ENCODE measurements around the gene PSMD5.

PSMD5 gene

GRCh38 chr9:120862452-120862851 lies 19.7 kb upstream of the PSMD5 start:
- Histone ChIP-seq H3K27me3 (ENCODE audit: control insufficient read depth, insufficient read depth, low read length) (no peaks in the 10 kb centered on the region), H3K36me3 (ENCODE audit: control insufficient read depth, low read depth, low read length) (no peaks in the 10 kb centered on the region), H3K4me3 (ENCODE audit: low read length) (no peak overlapping the region), H3K9me3 (ENCODE audit: control insufficient read depth, low read depth, low read length) (no peaks in the 10 kb centered on the region), H3K9ac (ENCODE audit: low read length) (no peak overlapping the region), H3K4me1 (ENCODE audit: control insufficient read depth, low read depth, low read length) (no peaks in the 10 kb centered on the region), H3K27ac (ENCODE audit: low read length) (no peak overlapping the region)

GRCh38 chr9:120861935-120862334 lies 19.2 kb upstream of the PSMD5 start:
- Histone ChIP-seq H3K4me3 (ENCODE audit: low read length) (no peak overlapping the region), H3K27ac (ENCODE audit: low read length) (no peak overlapping the region), H3K4me1 (ENCODE audit: control insufficient read depth, low read depth, low read length) (no peaks in the 10 kb centered on the region), H3K36me3 (ENCODE audit: control insufficient read depth, low read depth, low read length) (no peaks in the 10 kb centered on the region), H3K9me3 (ENCODE audit: control insufficient read depth, low read depth, low read length) (no peaks in the 10 kb centered on the region), H3K27me3 (ENCODE audit: control insufficient read depth, insufficient read depth, low read length) (no peaks in the 10 kb centered on the region), H3K9ac (ENCODE audit: low read length) (no peak overlapping the region)

- Histone ChIP-seq H3K27ac (ENCODE audit: low read length) (no peak overlapping the region), H3K9ac (ENCODE audit: low read length) (no peak overlapping the region), H3K4me3 (ENCODE audit: low read length) (no peak overlapping the region), H3K27me3 (ENCODE audit: control insufficient read depth, insufficient read depth, low read length) (no peaks in the 10 kb centered on the region), H3K9me3 (ENCODE audit: control insufficient read depth, low read depth, low read length) (no peaks in the 10 kb centered on the region), H3K36me3 (ENCODE audit: control insufficient read depth, low read depth, low read length) (no peaks in the 10 kb centered on the region), H3K4me1 (ENCODE audit: control insufficient read depth, low read depth, low read length) (no peaks in the 10 kb centered on the region)
Measured at GRCh38 chr9:120860083-120860482, 17.4 kb upstream of the PSMD5 start.

GRCh38 chr9:120859361-120859760 lies 16.6 kb upstream of the PSMD5 start:
- H3K36me3 ChIP-seq (ENCODE audit: control insufficient read depth, low read depth, low read length): no peaks in the 10 kb centered on the region
- H3K4me3 ChIP-seq (ENCODE audit: low read length): no peak overlapping the region
- no peaks in the 10 kb centered on the region for H3K9me3 ChIP-seq (ENCODE audit: control insufficient read depth, low read depth, low read length)
- H3K27ac ChIP-seq (ENCODE audit: low read length): no peak overlapping the region
- no peaks in the 10 kb centered on the region for H3K4me1 ChIP-seq (ENCODE audit: control insufficient read depth, low read depth, low read length)
- H3K9ac ChIP-seq (ENCODE audit: low read length): no peak overlapping the region
- H3K27me3 ChIP-seq (ENCODE audit: control insufficient read depth, insufficient read depth, low read length): no peaks in the 10 kb centered on the region

GRCh38 chr9:120857902-120858301 lies 15.2 kb upstream of the PSMD5 start:
- Histone ChIP-seq H3K36me3 (ENCODE audit: control insufficient read depth, low read depth, low read length) (no peaks in the 10 kb centered on the region), H3K27ac (ENCODE audit: low read length) (no peak overlapping the region), H3K4me1 (ENCODE audit: control insufficient read depth, low read depth, low read length) (peaks cover under 1% of the 10 kb centered on the region), H3K4me3 (ENCODE audit: low read length) (no peak overlapping the region), H3K9ac (ENCODE audit: low read length) (no peak overlapping the region), H3K27me3 (ENCODE audit: control insufficient read depth, insufficient read depth, low read length) (no peaks in the 10 kb centered on the region), H3K9me3 (ENCODE audit: control insufficient read depth, low read depth, low read length) (no peaks in the 10 kb centered on the region)

- peaks cover 5% of the 10 kb centered on the region for H3K4me1 ChIP-seq (ENCODE audit: control insufficient read depth, low read depth, low read length)
- H3K27me3 ChIP-seq (ENCODE audit: control insufficient read depth, insufficient read depth, low read length): no peaks in the 10 kb centered on the region
- H3K27ac ChIP-seq (ENCODE audit: low read length): no peak overlapping the region
- no peak overlapping the region for H3K4me3 ChIP-seq (ENCODE audit: low read length)
- H3K36me3 ChIP-seq (ENCODE audit: control insufficient read depth, low read depth, low read length): no peaks in the 10 kb centered on the region
- H3K9me3 ChIP-seq (ENCODE audit: control insufficient read depth, low read depth, low read length): no peaks in the 10 kb centered on the region
- no peak overlapping the region for H3K9ac ChIP-seq (ENCODE audit: low read length)
Measured at GRCh38 chr9:120857481-120857880, 14.8 kb upstream of the PSMD5 start.

GRCh38 chr9:120856700-120857099 lies 14.0 kb upstream of the PSMD5 start:
- H3K27me3 ChIP-seq (ENCODE audit: control insufficient read depth, insufficient read depth, low read length): no peaks in the 10 kb centered on the region
- no peak overlapping the region for H3K27ac ChIP-seq (ENCODE audit: low read length)
- no peaks in the 10 kb centered on the region for H3K9me3 ChIP-seq (ENCODE audit: control insufficient read depth, low read depth, low read length)
- H3K9ac ChIP-seq (ENCODE audit: low read length): no peak overlapping the region
- H3K4me1 ChIP-seq (ENCODE audit: control insufficient read depth, low read depth, low read length): peaks cover 13% of the 10 kb centered on the region
- no peaks in the 10 kb centered on the region for H3K36me3 ChIP-seq (ENCODE audit: control insufficient read depth, low read depth, low read length)
- H3K4me3 ChIP-seq (ENCODE audit: low read length): no peak overlapping the region

GRCh38 chr9:120855827-120856670 lies 13.3 kb upstream of the PSMD5 start:
- Histone ChIP-seq H3K27me3 (ENCODE audit: control insufficient read depth, insufficient read depth, low read length) (no peaks in the 10 kb centered on the region), H3K36me3 (ENCODE audit: control insufficient read depth, low read depth, low read length) (no peaks in the 10 kb centered on the region), H3K4me3 (ENCODE audit: low read length) (no peak overlapping the region), H3K4me1 (ENCODE audit: control insufficient read depth, low read depth, low read length) (peaks cover 17% of the 10 kb centered on the region), H3K9ac (ENCODE audit: low read length) (no peak overlapping the region), H3K9me3 (ENCODE audit: control insufficient read depth, low read depth, low read length) (no peaks in the 10 kb centered on the region), H3K27ac (ENCODE audit: low read length) (no peak overlapping the region)

- Histone ChIP-seq H3K9ac (ENCODE audit: low read length) (no peak overlapping the region), H3K36me3 (ENCODE audit: control insufficient read depth, low read depth, low read length) (no peaks in the 10 kb centered on the region), H3K9me3 (ENCODE audit: control insufficient read depth, low read depth, low read length) (no peaks in the 10 kb centered on the region), H3K27ac (ENCODE audit: low read length) (no peak overlapping the region), H3K4me1 (ENCODE audit: control insufficient read depth, low read depth, low read length) (peaks cover 17% of the 10 kb centered on the region), H3K27me3 (ENCODE audit: control insufficient read depth, insufficient read depth, low read length) (no peaks in the 10 kb centered on the region), H3K4me3 (ENCODE audit: low read length) (no peak overlapping the region)
Measured at GRCh38 chr9:120854596-120855327, 12.0 kb upstream of the PSMD5 start.

- no peak overlapping the region for H3K4me3 ChIP-seq (ENCODE audit: low read length)
- no peaks in the 10 kb centered on the region for H3K36me3 ChIP-seq (ENCODE audit: control insufficient read depth, low read depth, low read length)
- peaks cover 17% of the 10 kb centered on the region for H3K4me1 ChIP-seq (ENCODE audit: control insufficient read depth, low read depth, low read length)
- H3K9ac ChIP-seq (ENCODE audit: low read length): no peak overlapping the region
- H3K27ac ChIP-seq (ENCODE audit: low read length): no peak overlapping the region
- no peaks in the 10 kb centered on the region for H3K27me3 ChIP-seq (ENCODE audit: control insufficient read depth, insufficient read depth, low read length)
- no peaks in the 10 kb centered on the region for H3K9me3 ChIP-seq (ENCODE audit: control insufficient read depth, low read depth, low read length)
Measured at GRCh38 chr9:120853198-120853597, 10.5 kb upstream of the PSMD5 start.

- Histone ChIP-seq H3K9me3 (ENCODE audit: control insufficient read depth, low read depth, low read length) (no peaks in the 10 kb centered on the region), H3K27me3 (ENCODE audit: control insufficient read depth, insufficient read depth, low read length) (no peaks in the 10 kb centered on the region), H3K27ac (ENCODE audit: low read length) (peak overlapping the region; percentile 69), H3K9ac (ENCODE audit: low read length) (peak overlapping the region; percentile 48), H3K36me3 (ENCODE audit: control insufficient read depth, low read depth, low read length) (no peaks in the 10 kb centered on the region), H3K4me3 (ENCODE audit: low read length) (no peak overlapping the region), H3K4me1 (ENCODE audit: control insufficient read depth, low read depth, low read length) (peaks cover 17% of the 10 kb centered on the region)
Measured at GRCh38 chr9:120852240-120853010, 9.7 kb upstream of the PSMD5 start.

Data from iPS-18a (cell line).